ENCODE results near the gene MSLN. TPM values are rescaled to one million over a fixed set of nuclear protein-coding genes. Genes with fewer than 3 reads are reported as not detected.

The MSLN gene
- total and polyA plus RNA-seq, 2 of the 13 experiments (the other 11 are each of a cell fraction or from before 2014, with no cell fraction given) = 2.0 to 2.3 TPM

DNA sequence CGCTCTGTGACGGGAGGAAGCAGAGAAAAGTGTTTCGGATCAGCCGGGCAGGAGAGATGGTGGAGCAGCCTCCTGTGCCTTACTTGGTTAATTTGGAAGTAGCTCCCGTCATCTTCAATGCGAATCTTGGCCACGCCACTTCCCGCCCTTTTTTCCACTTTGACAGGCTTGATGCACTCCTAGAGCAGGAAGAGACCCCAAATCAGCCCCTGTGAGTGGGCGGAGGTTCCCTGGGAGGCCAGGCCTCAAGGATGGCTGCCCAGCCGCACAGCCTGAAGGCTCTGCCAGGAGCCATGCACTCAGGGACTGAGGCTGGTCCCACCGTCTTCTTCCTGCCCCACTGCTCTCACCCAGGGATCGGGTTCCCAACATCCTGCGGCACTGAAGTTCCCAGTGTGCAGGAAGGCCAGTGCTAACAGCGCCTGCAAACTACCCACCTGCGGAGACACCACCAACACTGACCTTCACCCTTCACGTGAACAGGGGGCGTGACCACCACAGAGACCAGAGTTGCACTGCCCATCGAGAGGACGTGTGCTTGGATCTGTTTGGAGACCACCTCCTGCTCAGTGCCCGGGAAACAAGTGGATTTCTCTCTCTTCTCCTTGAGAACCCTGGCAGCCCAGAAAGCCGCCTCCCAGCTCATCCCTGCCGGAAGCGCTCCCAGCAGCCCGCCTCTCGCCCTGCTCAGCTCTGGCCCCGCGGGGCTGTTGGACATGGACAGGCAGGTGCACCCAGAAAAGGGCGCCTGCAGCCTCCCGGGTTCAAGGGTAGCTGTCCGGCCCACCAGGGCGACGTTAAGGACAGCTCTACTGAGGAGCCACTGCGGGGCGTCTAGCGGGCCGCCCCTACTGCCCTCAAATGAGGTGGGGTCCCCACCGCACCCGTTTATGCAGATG is 20.7 kb upstream of the MSLN start (continued):
- TF ChIP-seq, protein P1, sequence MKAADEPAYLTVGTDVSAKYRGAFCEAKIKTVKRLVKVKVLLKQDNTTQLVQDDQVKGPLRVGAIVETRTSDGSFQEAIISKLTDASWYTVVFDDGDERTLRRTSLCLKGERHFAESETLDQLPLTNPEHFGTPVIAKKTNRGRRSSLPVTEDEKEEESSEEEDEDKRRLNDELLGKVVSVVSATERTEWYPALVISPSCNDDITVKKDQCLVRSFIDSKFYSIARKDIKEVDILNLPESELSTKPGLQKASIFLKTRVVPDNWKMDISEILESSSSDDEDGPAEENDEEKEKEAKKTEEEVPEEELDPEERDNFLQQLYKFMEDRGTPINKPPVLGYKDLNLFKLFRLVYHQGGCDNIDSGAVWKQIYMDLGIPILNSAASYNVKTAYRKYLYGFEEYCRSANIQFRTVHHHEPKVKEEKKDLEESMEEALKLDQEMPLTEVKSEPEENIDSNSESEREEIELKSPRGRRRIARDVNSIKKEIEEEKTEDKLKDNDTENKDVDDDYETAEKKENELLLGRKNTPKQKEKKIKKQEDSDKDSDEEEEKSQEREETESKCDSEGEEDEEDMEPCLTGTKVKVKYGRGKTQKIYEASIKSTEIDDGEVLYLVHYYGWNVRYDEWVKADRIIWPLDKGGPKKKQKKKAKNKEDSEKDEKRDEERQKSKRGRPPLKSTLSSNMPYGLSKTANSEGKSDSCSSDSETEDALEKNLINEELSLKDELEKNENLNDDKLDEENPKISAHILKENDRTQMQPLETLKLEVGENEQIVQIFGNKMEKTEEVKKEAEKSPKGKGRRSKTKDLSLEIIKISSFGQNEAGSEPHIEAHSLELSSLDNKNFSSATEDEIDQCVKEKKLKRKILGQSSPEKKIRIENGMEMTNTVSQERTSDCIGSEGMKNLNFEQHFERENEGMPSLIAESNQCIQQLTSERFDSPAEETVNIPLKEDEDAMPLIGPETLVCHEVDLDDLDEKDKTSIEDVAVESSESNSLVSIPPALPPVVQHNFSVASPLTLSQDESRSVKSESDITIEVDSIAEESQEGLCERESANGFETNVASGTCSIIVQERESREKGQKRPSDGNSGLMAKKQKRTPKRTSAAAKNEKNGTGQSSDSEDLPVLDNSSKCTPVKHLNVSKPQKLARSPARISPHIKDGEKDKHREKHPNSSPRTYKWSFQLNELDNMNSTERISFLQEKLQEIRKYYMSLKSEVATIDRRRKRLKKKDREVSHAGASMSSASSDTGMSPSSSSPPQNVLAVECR (CRISPR knock-in tag; IDR thresholded peaks at IDR 0.05; ENCODE audit: borderline replicate concordance) = peak; percentile 43; the same call in 1 of the 2 replicates
- TF ChIP-seq, protein P2, sequence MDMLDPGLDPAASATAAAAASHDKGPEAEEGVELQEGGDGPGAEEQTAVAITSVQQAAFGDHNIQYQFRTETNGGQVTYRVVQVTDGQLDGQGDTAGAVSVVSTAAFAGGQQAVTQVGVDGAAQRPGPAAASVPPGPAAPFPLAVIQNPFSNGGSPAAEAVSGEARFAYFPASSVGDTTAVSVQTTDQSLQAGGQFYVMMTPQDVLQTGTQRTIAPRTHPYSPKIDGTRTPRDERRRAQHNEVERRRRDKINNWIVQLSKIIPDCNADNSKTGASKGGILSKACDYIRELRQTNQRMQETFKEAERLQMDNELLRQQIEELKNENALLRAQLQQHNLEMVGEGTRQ (IDR thresholded peaks at IDR 0.05; ENCODE audit: low read depth, low read length) = peak; percentile 25; the same call in 1 of the 2 replicates
- TF ChIP-seq, protein P2 (CRISPR knock-in tag; IDR thresholded peaks at IDR 0.05; ENCODE audit: borderline replicate concordance) = no peak
- TF ChIP-seq GATAD2A (CRISPR knock-in tag; IDR thresholded peaks at IDR 0.05) = peak; percentile 47

Data from HepG2 (cell line).